HepG2 (cell line): ENCODE data around the gene ADGRV1.

Experiments used
- EEA1 ChIP-seq: sonication (generic); formaldehyde crosslinking; IDR thresholded peaks from 2 replicates; pipeline ENCODE4 v1.5.1; 2020; ENCODE audit warnings: mild to moderate bottlenecking, missing genetic modification reagents, borderline replicate concordance
- EZH2 ChIP-seq: conservative IDR thresholded peaks from 2 replicates; pipeline ENCODE4 v1.6.1; 2012; ENCODE audit warnings: mild to moderate bottlenecking, low read depth, low read length, moderate library complexity
- POLR2A ChIP-seq, 2 experiments: IDR thresholded peaks; 2 replicates each; pipeline ENCODE4 v1.6.1; 2011; ENCODE audit warnings: low read depth in 2 of 2, low read length in 2 of 2, mild to moderate bottlenecking in 1 of 2, moderate library complexity in 1 of 2; ENCODE audit not compliant: insufficient read depth in 1 of 2
- POLR2AphosphoS5 ChIP-seq: IDR thresholded peaks from 2 replicates; pipeline ENCODE4 v1.6.1; 2012; ENCODE audit warnings: low read depth, low read length
- SP140L ChIP-seq: sonication (generic); formaldehyde crosslinking; IDR thresholded peaks from 2 replicates; pipeline ENCODE4 v1.4.0; 2020; ENCODE audit warnings: missing genetic modification reagents, borderline replicate concordance
- ZBTB1 ChIP-seq: sonication (generic); formaldehyde crosslinking; IDR thresholded peaks from 2 replicates; pipeline ENCODE4 v1.4.0; 2020; ENCODE audit warnings: missing genetic modification reagents, borderline replicate concordance
- ZNF446 ChIP-seq: sonication (generic); formaldehyde crosslinking; IDR thresholded peaks from 2 replicates; pipeline ENCODE4 v1.5.0; 2020; ENCODE audit warnings: mild to moderate bottlenecking, missing genetic modification reagents
- ZNF549 ChIP-seq: sonication (generic); formaldehyde crosslinking; IDR thresholded peaks from 2 replicates; pipeline ENCODE4 v1.5.0; 2020; ENCODE audit warnings: missing genetic modification reagents

GRCh38 chr5:90746119-90746518 lies 187.5 kb downstream of the ADGRV1 start:
- TF ChIP-seq POLR2AphosphoS5 (no peak), ZNF549 (CRISPR knock-in tag) (no peak), POLR2A (IDR thresholded peaks at IDR 0.05; ENCODE audit: insufficient read depth in 1 of 2, low read depth in 2 of 2, low read length in 2 of 2) (no peak), SP140L (CRISPR knock-in tag) (no peak), ZNF446 (CRISPR knock-in tag) (no peak), EEA1 (CRISPR knock-in tag) (no peak), EZH2 (no peak), ZBTB1 (CRISPR knock-in tag) (no peak)
